Measurements from ENCODE around the gene OR2B6.
"Not testable (repeated sequence)": the region's sequence is repeated elsewhere in the genome, so short reads cannot be mapped to it uniquely, and the experiment has no call there.

The OR2B6 gene

DNA sequence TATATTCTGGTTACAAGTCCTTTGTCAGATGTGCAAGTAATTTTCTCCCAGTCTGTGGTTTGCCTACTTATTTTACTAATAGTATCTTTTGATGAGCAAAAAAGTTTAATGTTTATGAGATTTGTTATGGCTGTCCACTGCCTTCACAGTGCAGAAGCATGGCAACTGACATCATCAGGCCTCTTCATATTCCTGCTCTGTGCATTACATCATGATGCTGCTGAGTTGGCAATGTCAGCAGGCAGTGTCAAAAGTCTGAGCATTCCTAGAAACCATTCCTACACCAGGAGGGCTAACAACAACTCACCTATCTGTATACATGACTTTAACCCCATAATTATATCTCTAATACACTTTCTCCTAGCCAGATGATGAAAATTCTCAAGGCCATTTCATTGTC lies 34.1 kb upstream of the OR2B6 start:
- TF ChIP-seq, protein P1, sequence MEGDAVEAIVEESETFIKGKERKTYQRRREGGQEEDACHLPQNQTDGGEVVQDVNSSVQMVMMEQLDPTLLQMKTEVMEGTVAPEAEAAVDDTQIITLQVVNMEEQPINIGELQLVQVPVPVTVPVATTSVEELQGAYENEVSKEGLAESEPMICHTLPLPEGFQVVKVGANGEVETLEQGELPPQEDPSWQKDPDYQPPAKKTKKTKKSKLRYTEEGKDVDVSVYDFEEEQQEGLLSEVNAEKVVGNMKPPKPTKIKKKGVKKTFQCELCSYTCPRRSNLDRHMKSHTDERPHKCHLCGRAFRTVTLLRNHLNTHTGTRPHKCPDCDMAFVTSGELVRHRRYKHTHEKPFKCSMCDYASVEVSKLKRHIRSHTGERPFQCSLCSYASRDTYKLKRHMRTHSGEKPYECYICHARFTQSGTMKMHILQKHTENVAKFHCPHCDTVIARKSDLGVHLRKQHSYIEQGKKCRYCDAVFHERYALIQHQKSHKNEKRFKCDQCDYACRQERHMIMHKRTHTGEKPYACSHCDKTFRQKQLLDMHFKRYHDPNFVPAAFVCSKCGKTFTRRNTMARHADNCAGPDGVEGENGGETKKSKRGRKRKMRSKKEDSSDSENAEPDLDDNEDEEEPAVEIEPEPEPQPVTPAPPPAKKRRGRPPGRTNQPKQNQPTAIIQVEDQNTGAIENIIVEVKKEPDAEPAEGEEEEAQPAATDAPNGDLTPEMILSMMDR (IDR thresholded peaks at IDR 0.05; ENCODE audit: low read length) = no peak
- no peak for TF ChIP-seq EZH2 (IDR thresholded peaks at IDR 0.05; ENCODE audit: borderline replicate concordance, low read length)
- Histone ChIP-seq H3K4me2 (ENCODE audit: low read length) (no peak overlapping the region), H3K9me2 (ENCODE audit: low read depth, low read length) (no peaks in the 10 kb centered on the region)

DNA sequence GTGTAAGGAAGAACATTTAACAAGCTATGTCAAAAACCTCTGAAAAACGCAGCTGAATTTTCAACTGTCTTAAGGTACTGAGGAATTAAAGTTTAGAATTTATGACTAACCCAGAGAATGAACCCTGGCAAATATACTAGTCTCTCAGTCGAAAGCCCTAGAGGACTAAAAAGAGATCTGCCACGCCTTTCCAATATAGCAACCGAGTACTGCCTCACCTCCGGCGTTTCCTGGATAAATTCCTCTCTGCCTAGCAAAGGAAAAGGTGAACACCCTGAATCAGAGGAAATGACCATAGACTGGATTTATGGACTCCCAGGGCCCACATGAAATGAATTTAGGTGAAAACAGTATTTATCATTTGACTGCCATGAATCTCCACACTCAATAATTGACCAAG lies 32.9 kb upstream of the OR2B6 start:
- Histone ChIP-seq H4K20me1 (ENCODE audit: insufficient read depth, low read length) (no peaks in the 10 kb centered on the region), H3F3A (ENCODE audit: insufficient read depth, low read length) (no peaks in the 10 kb centered on the region), H3K4me3 (ENCODE audit: low read depth, low read length, poor library complexity, severe bottlenecking) (no peak overlapping the region), H3K79me2 (ENCODE audit: insufficient read depth, low read length) (no peaks in the 10 kb centered on the region), H3K4me2 (ENCODE audit: low read length) (no peak overlapping the region), H2AFZ (ENCODE audit: low read length) (no peak overlapping the region), H3K9ac (ENCODE audit: low read length) (no peak overlapping the region), H3K27me3 (ENCODE audit: insufficient read depth, low read length) (peaks cover 4% of the 10 kb centered on the region; the same call in 1 of the 2 replicates), H3K9me2 (ENCODE audit: low read depth, low read length) (no peaks in the 10 kb centered on the region), H3K9me3 (ENCODE audit: low read length) (no peaks in the 10 kb centered on the region), H3K4me1 (ENCODE audit: insufficient read depth, low read length, severe bottlenecking) (no peaks in the 10 kb centered on the region), H3K27ac (ENCODE audit: low read depth, low read length, poor library complexity, severe bottlenecking) (no peak overlapping the region), H3K36me3 (ENCODE audit: insufficient read depth, low read length) (no peaks in the 10 kb centered on the region)
- no peak for TF ChIP-seq EZH2 (IDR thresholded peaks at IDR 0.05; ENCODE audit: borderline replicate concordance, low read length)
- TF ChIP-seq, protein P1 (IDR thresholded peaks at IDR 0.05; ENCODE audit: low read length) = no peak

More for the DNA sequence above, 34.1 kb upstream of the OR2B6 start:
- Histone ChIP-seq H3K27me3 (ENCODE audit: insufficient read depth, low read length) (peaks cover 4% of the 10 kb centered on the region; the same call in 1 of the 2 replicates), H3K27ac (ENCODE audit: low read depth, low read length, poor library complexity, severe bottlenecking) (no peak overlapping the region), H3K36me3 (ENCODE audit: insufficient read depth, low read length) (no peaks in the 10 kb centered on the region), H3K4me3 (ENCODE audit: low read depth, low read length, poor library complexity, severe bottlenecking) (no peak overlapping the region), H3F3A (ENCODE audit: insufficient read depth, low read length) (no peaks in the 10 kb centered on the region), H2AFZ (ENCODE audit: low read length) (no peak overlapping the region), H3K79me2 (ENCODE audit: insufficient read depth, low read length) (no peaks in the 10 kb centered on the region), H3K4me1 (ENCODE audit: insufficient read depth, low read length, severe bottlenecking) (no peaks in the 10 kb centered on the region), H3K9me3 (ENCODE audit: low read length) (no peaks in the 10 kb centered on the region), H3K9ac (ENCODE audit: low read length) (no peak overlapping the region), H4K20me1 (ENCODE audit: insufficient read depth, low read length) (no peaks in the 10 kb centered on the region)

- not testable (repeated sequence) for H3K9ac ChIP-seq (ENCODE audit: low read length); H4K20me1 ChIP-seq (ENCODE audit: insufficient read depth, low read length); H3K4me2 ChIP-seq (ENCODE audit: low read length); H3K9me2 ChIP-seq (ENCODE audit: low read depth, low read length); H3K36me3 ChIP-seq (ENCODE audit: insufficient read depth, low read length); H3K27ac ChIP-seq (ENCODE audit: low read depth, low read length, poor library complexity, severe bottlenecking); H2AFZ ChIP-seq (ENCODE audit: low read length); H3K79me2 ChIP-seq (ENCODE audit: insufficient read depth, low read length); H3F3A ChIP-seq (ENCODE audit: insufficient read depth, low read length); H3K4me3 ChIP-seq (ENCODE audit: low read depth, low read length, poor library complexity, severe bottlenecking); H3K27me3 ChIP-seq (ENCODE audit: insufficient read depth, low read length); H3K9me3 ChIP-seq (ENCODE audit: low read length); H3K4me1 ChIP-seq (ENCODE audit: insufficient read depth, low read length, severe bottlenecking)
Observed at GRCh38 chr6:27928041-27928440, 29.0 kb upstream of the OR2B6 start.

DNA sequence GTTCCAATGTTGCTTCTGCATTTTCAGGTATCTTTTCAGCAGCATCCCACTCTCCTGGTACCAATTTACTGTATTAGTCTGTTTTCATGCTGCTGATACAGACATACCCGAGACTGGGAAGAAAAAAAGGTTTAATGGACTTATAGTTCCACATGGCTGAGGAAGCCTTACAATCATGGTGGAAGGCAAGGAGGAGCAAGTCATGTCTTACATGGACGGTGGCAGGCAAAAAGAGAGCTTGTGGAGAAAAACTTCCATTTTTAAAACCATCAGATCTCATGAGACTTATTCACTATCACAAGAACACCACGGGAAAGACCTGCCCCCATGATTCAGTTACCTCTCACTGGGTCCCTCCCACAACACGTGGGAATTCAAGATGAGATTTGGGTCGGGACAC lies 27.1 kb upstream of the OR2B6 start:
- not testable (repeated sequence) for H4K20me1 ChIP-seq (ENCODE audit: insufficient read depth, low read length); H2AFZ ChIP-seq (ENCODE audit: low read length); H3K79me2 ChIP-seq (ENCODE audit: insufficient read depth, low read length); H3K4me1 ChIP-seq (ENCODE audit: insufficient read depth, low read length, severe bottlenecking); H3K9ac ChIP-seq (ENCODE audit: low read length); H3K36me3 ChIP-seq (ENCODE audit: insufficient read depth, low read length); H3K27ac ChIP-seq (ENCODE audit: low read depth, low read length, poor library complexity, severe bottlenecking); H3K27me3 ChIP-seq (ENCODE audit: insufficient read depth, low read length); H3F3A ChIP-seq (ENCODE audit: insufficient read depth, low read length); H3K4me2 ChIP-seq (ENCODE audit: low read length); H3K4me3 ChIP-seq (ENCODE audit: low read depth, low read length, poor library complexity, severe bottlenecking); H3K9me3 ChIP-seq (ENCODE audit: low read length); H3K9me2 ChIP-seq (ENCODE audit: low read depth, low read length)

Data from OCI-LY1 (cell line).